ENCODE measurements around the gene DNAH3. TPM values are rescaled to one million over a fixed set of nuclear protein-coding genes. Genes with fewer than 3 reads are reported as not detected.
"Not testable (repeated sequence)": the region's sequence is repeated elsewhere in the genome, so short reads cannot be mapped to it uniquely, and the experiment has no call there.

Gene DNAH3
- total RNA-seq, 1 experiment from 2014 or later = 0.70 TPM

GRCh38 chr16:20946015-20946629 lies 204.5 kb downstream of the DNAH3 start:
- no peak overlapping the region for H2AFZ ChIP-seq
- H3K27ac ChIP-seq = no peak overlapping the region
- DNase-seq = no peak
- no peaks in the 10 kb centered on the region for H4K20me1 ChIP-seq (ENCODE audit: insufficient read depth)
- no TSS peak for BruUV-seq (replicated peaks)
- POLR2A ChIA-PET (ENCODE audit: unreplicated experiment) = no interaction called here
- no peaks in the 10 kb centered on the region for H3K36me3 ChIP-seq (ENCODE audit: low read depth)
- no peaks in the 10 kb centered on the region for H3K27me3 ChIP-seq (ENCODE audit: insufficient read depth, low read depth)
- no peaks in the 10 kb centered on the region for H3K79me2 ChIP-seq (ENCODE audit: low read depth)
- no peaks in the 10 kb centered on the region for H3K9me3 ChIP-seq (ENCODE audit: insufficient read depth, low read depth)
- TF ChIP-seq EZH2 (IDR thresholded peaks at IDR 0.05; ENCODE audit: low read depth) (no peak), CTCF (conservative IDR thresholded peaks at IDR 0.05) (no peak)
- no peaks in the 10 kb centered on the region for H3K9me2 ChIP-seq (ENCODE audit: insufficient read depth)
- intact Hi-C loops (cut with micrococcal nuclease; ENCODE audit: unreplicated experiment) = no loop called here
- CTCF ChIA-PET = no interaction called here
- peaks cover 3% of the 10 kb centered on the region; the same call in 1 of the 2 replicates for H3F3A ChIP-seq (ENCODE audit: insufficient read depth, low read depth)
- no peak overlapping the region for H3K4me2 ChIP-seq
- H3K4me1 ChIP-seq (replicated peaks; ENCODE audit: insufficient read depth) = peaks cover 4% of the 10 kb centered on the region; the same call in 1 of the 2 replicates
- H3K4me3 ChIP-seq = no peak overlapping the region

- H3K27ac ChIP-seq; intact Hi-C loops (cut with micrococcal nuclease; ENCODE audit: unreplicated experiment); H3K27me3 ChIP-seq (ENCODE audit: insufficient read depth, low read depth); H2AFZ ChIP-seq; H3K9me2 ChIP-seq (ENCODE audit: insufficient read depth); DNase-seq; H3F3A ChIP-seq (ENCODE audit: insufficient read depth, low read depth); H3K36me3 ChIP-seq (ENCODE audit: low read depth); H3K4me3 ChIP-seq; CTCF ChIA-PET; H3K9me3 ChIP-seq (ENCODE audit: insufficient read depth, low read depth); POLR2A ChIA-PET (ENCODE audit: unreplicated experiment); BruUV-seq (replicated peaks); H3K4me2 ChIP-seq; H4K20me1 ChIP-seq (ENCODE audit: insufficient read depth); H3K4me1 ChIP-seq (replicated peaks; ENCODE audit: insufficient read depth); H3K79me2 ChIP-seq (ENCODE audit: low read depth): not testable (repeated sequence)
These were observed 205.1 kb downstream of the DNAH3 start for GRCh38 chr16:20945575-20945875.

- H3K4me2 ChIP-seq = no peak overlapping the region
- ChIA-PET CTCF (no interaction called here), POLR2A (ENCODE audit: unreplicated experiment) (no interaction called here)
- H4K20me1 ChIP-seq (ENCODE audit: insufficient read depth) = no peaks in the 10 kb centered on the region
- no peak for DNase-seq
- H3K36me3 ChIP-seq (ENCODE audit: low read depth) = no peaks in the 10 kb centered on the region
- H3K27me3 ChIP-seq (ENCODE audit: insufficient read depth, low read depth) = no peaks in the 10 kb centered on the region
- peaks cover 3% of the 10 kb centered on the region; the same call in 1 of the 2 replicates for H3F3A ChIP-seq (ENCODE audit: insufficient read depth, low read depth)
- TF ChIP-seq CTCF (conservative IDR thresholded peaks at IDR 0.05) = no peak
- TF ChIP-seq EZH2 (IDR thresholded peaks at IDR 0.05; ENCODE audit: low read depth) = no peak
- BruUV-seq (replicated peaks) = no TSS peak
- H3K4me3 ChIP-seq = no peak overlapping the region
- intact Hi-C loops (cut with micrococcal nuclease; ENCODE audit: unreplicated experiment) = no loop called here
- H2AFZ ChIP-seq = no peak overlapping the region
- no peaks in the 10 kb centered on the region for H3K9me2 ChIP-seq (ENCODE audit: insufficient read depth)
- no peaks in the 10 kb centered on the region for H3K79me2 ChIP-seq (ENCODE audit: low read depth)
- no peaks in the 10 kb centered on the region for H3K9me3 ChIP-seq (ENCODE audit: insufficient read depth, low read depth)
- H3K27ac ChIP-seq = no peak overlapping the region
- H3K4me1 ChIP-seq (replicated peaks; ENCODE audit: insufficient read depth) = peaks cover 7% of the 10 kb centered on the region; the same call in 1 of the 2 replicates
These were observed 205.6 kb downstream of the DNAH3 start for GRCh38 chr16:20944861-20945574.

- no peak for TF ChIP-seq EZH2 (IDR thresholded peaks at IDR 0.05; ENCODE audit: low read depth)
- no peak for TF ChIP-seq CTCF (conservative IDR thresholded peaks at IDR 0.05)
- Histone ChIP-seq H4K20me1 (ENCODE audit: insufficient read depth) (no peaks in the 10 kb centered on the region), H2AFZ (no peak overlapping the region), H3K79me2 (ENCODE audit: low read depth) (no peaks in the 10 kb centered on the region), H3K4me3 (no peak overlapping the region), H3K4me1 (replicated peaks; ENCODE audit: insufficient read depth) (peaks cover 26% of the 10 kb centered on the region), H3K27ac (no peak overlapping the region), H3F3A (ENCODE audit: insufficient read depth, low read depth) (peaks cover 22% of the 10 kb centered on the region), H3K27me3 (ENCODE audit: insufficient read depth, low read depth) (no peaks in the 10 kb centered on the region), H3K9me3 (ENCODE audit: insufficient read depth, low read depth) (no peaks in the 10 kb centered on the region), H3K9me2 (ENCODE audit: insufficient read depth) (no peaks in the 10 kb centered on the region), H3K36me3 (ENCODE audit: low read depth) (no peaks in the 10 kb centered on the region), H3K4me2 (no peak overlapping the region)
- intact Hi-C loops (cut with micrococcal nuclease; ENCODE audit: unreplicated experiment) = no loop called here
- BruUV-seq (replicated peaks) = no TSS peak
- no peak for DNase-seq
- ChIA-PET POLR2A (ENCODE audit: unreplicated experiment) (no interaction called here), CTCF (no interaction called here)
These were observed 208.4 kb downstream of the DNAH3 start for GRCh38 chr16:20942256-20942655.

Measured in PC-9 (cell line).